VCaP (cell line): ENCODE data around the gene SPTBN4.
A peak's percentile ranks its signal among the peaks of the same experiment; 100 is the strongest.
"Not testable (repeated sequence)": the region's sequence is repeated elsewhere in the genome, so short reads cannot be mapped to it uniquely, and the experiment has no call there.

Experiments
- H3K27ac ChIP-seq: fragments of 450-650 bp; 2 replicates; pipeline ENCODE4 v1.5.1; 2017
- TF ChIP-seq, protein P1 (sequence below): fragments of 450-650 bp; conservative IDR thresholded peaks from 2 replicates; pipeline ENCODE4 v1.5.1; 2017; ENCODE audit warnings: mild to moderate bottlenecking, moderate library complexity

Gene SPTBN4

DNA sequence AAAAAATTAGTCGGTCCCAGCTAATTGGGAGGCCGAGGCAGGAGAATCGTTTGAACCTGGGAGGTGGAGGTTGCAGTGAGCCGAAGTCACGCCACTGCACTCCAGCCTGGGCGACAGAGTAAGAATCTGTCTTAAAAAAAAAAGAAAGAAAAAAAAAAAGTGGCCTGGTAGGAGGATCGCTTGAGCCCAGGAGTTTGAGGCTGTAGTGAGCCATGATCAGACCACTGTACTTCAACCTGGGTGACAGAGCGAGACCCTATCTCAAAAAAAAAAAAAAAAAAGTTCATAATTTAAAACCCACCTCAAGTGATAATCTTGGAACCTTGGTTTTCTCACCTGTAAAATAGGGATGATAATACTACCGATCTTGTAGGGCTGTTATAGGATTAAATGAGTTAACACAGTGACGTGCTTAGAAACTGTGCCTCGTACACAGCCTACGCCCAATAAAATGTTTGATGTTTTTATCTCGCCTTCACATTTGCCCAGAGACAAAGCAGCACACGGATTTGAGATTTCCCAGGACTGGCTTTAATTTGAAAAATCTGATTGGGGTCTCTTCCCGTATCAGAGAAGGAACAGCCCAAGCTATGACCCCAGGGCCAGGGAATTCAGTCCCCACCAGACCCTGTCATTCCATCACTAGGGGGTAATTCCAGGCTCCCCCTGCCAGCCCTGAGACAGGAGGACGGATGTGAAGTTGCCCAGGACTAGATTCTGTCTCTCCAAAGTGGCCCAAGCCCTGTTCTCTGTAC, 44.6 kb upstream of the SPTBN4 start:
- H3K27ac ChIP-seq = peak overlapping the region; percentile 95
- TF ChIP-seq, protein P1, sequence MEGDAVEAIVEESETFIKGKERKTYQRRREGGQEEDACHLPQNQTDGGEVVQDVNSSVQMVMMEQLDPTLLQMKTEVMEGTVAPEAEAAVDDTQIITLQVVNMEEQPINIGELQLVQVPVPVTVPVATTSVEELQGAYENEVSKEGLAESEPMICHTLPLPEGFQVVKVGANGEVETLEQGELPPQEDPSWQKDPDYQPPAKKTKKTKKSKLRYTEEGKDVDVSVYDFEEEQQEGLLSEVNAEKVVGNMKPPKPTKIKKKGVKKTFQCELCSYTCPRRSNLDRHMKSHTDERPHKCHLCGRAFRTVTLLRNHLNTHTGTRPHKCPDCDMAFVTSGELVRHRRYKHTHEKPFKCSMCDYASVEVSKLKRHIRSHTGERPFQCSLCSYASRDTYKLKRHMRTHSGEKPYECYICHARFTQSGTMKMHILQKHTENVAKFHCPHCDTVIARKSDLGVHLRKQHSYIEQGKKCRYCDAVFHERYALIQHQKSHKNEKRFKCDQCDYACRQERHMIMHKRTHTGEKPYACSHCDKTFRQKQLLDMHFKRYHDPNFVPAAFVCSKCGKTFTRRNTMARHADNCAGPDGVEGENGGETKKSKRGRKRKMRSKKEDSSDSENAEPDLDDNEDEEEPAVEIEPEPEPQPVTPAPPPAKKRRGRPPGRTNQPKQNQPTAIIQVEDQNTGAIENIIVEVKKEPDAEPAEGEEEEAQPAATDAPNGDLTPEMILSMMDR = no peak

DNA sequence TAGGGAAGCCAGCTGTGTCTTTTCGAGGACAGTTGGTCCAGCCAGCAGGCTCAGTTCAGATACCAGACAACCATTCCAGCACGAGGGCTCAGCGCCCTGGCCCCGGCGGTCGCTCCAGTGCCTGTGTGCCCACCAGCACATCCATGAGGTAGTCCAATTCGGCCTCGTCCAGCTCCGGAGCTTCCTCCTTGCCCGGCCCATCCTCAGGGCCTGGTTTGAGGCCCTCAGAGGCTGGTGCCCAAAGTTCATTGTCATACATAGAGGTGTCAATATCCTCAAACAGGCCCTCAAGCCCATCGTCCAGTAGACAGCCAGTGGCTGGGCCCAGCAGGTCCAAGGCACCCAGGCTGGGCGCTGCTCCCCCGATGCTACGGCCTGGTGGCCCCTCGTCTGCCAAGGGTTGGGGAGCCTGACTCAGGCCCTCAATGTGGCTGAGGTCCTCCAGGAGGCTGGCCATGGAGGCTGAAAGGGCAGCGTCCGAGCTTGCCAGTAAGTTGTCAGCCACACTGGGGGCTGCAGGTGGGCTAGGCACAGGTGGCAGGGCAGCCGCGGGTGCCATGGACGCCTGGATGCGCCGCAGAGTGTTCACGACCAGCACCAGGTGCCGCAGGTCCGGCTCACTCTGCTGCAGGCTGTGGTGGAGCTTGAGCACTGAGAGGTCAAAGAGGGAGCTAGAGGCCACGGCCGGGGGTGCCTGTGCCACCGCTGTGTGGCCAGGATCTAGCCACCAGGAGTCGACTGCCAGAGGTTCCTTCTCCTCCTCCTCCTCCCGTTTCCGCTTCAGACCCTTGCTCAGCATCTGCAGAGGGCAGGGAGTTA, 43.8 kb upstream of the SPTBN4 start:
- TF ChIP-seq, protein P1 = no peak
- H3K27ac ChIP-seq = no peak overlapping the region

DNA sequence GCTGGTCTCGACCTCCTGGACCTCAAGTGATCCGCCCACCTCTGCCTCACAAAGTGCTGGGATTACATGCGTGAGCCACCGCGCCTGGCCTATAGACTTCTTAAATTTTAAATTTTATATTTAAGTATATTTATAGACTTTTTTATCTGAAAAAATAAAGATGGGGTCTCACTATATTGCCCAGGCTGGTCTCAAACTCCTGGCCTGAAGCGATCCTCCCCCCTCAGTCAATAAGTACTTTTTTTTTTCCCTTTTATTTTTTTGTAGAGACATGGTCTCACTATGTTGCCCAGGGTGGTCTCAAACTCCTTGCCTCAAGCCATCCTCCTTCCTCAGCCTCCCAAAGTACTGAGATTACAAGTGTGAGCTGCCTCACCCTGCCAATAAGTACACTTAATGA, 42.9 kb upstream of the SPTBN4 start:
- H3K27ac ChIP-seq = no peak overlapping the region; the same call in 1 of the 2 replicates
- TF ChIP-seq, protein P1 = no peak

DNA sequence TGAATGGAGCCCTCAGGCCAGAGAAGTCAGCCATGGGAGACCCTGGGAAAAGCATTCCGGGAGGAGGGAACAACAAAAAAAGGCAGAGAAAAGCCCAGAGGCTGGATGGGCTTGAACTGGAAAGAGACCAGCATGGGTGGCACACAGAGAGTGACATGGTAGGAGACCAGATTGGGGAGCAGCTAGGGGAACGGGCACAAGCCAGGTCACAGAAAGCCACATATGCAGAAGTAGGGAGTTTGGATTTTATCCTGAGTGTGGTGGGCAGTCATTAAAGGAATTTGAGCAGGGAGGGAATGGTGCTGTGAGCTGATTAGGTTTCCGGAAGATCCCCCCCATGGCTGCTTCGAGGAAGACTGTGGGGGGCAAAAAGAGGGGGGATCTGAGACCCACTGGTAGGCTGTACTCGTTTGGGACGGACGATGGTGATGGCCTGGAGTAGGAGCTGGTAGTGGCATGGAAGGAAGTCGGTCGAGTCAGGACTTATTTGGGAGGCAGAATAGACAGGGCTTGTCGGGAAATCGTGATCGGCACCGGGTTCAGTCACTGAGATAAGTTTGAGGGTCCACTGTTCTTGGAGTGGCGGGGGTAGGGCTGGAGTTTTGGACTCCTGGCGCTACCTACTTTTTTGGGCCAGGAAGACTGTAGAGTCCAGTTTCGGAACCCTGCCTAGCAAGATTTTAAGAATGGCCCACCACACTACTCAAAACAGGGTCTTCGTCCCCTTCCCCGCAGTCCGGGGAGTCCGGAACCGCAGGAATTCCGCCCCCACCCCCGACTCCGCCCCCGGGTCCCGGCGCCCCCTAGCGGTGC, 42.0 kb upstream of the SPTBN4 start:
- TF ChIP-seq, protein P1 = no peak
- H3K27ac ChIP-seq = peak overlapping the region; percentile 85

DNA sequence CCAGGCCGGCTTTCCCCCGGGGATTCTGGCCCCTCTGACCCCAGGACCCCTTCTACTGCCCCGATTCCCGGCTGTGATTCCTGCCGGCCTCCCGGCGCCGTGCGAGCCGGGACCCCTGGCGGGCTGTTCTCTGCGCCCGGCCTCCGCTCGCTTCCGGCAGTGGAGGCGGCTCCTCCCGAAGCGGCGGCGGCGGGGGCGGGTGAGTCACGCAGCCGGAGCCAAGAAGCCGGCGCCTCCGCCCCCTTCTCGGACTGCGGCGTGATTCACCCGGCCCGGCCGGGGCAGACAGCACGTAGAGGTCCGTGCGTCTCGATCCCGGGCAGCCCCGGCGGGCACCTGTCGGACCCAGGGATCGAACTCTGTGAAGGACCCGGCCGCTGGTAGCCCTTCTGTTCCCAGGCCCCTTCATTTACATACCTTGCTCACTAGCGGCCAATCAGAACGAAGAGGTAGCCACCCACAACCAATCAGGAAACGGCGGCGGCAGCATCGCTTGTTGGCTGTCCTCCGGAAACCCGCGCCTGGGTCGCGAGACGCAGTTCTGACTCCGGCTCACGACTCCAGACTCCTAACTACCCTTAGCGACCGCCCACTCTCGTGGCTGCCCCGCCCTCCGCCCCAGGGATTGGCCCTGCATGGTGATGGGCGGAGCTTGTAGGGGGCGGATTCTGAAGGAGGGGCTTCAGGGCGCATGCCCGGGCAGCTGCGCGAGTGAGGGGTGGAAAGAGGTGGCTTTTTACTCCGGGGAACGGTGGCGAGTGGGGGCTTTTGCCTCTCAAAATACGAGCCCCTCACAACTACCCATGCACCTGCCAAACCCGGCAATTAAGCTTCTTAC, 41.1 kb upstream of the SPTBN4 start, which contains the start of gene SERTAD1:
Gene SERTAD1, minus strand, starts transcription at position 543 of the 838 bp plus-strand sequence. CDS start 2,446 bp downstream, outside the sequence.
- peak within 1 kb of the TSS; percentile 85 for H3K27ac ChIP-seq
- TF ChIP-seq, protein P1 = peak; percentile 96

DNA sequence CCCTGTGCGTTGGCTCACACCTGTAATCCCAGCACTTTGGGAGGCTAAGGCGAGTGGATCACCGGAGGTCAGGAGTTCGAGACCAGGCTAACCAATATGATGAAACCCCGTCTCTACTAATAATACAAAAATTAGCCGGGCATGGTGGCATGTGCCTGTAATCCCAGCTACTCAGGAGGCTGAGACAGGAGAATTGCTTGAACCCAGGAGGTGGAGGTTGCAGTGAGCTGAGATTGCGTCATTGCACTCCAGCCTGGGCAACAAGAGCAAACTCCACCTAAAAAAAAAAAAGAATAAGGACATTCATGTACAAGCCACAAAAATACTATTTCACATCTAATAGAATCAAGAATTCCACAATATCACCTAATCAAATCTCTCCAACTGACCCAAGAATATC, 38.6 kb upstream of the SPTBN4 start:
- H3K27ac ChIP-seq = not testable (repeated sequence)

DNA sequence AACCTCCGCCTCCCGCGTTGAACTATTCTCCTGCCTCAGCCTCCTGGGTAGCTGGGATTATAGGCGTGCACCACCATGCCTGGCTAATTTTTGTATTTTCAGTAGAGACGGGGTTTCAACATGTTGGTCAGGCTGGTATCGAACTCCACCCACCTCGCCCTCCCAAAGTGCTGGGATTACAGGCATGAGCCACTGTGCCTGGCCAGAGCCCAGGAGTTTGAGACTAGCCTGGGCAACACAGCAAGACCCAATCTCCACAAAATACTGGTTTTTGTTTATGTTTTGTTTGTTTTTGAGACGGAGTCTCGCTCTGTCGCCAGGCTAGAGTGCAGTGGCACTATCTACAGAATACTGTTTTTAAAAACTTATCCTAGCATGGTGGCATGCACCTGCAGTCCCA, 36.6 kb upstream of the SPTBN4 start:
- H3K27ac ChIP-seq = not testable (repeated sequence)
